ENCODE results near the gene RBM19.

Gene RBM19

GRCh38 chr12:113973109-113973904 is 7.2 kb upstream of the RBM19 start:
- DNase-seq, result no peak

GRCh38 chr12:113971392-113971791 is 5.3 kb upstream of the RBM19 start:
- Histone ChIP-seq H2AFZ (ENCODE audit: low read length) (no peak overlapping the region), H3K27ac (ENCODE audit: low read length) (no peak overlapping the region), H3K9me2 (replicated peaks; ENCODE audit: insufficient read depth, low read length) (no peaks in the 10 kb centered on the region), H3K4me1 (ENCODE audit: low read length) (no peaks in the 10 kb centered on the region), H3F3A (ENCODE audit: insufficient read depth, low read length) (no peaks in the 10 kb centered on the region), H3K9ac (ENCODE audit: low read length) (no peak overlapping the region), H3K27me3 (replicated peaks; ENCODE audit: insufficient read depth, low read length) (peaks cover 8% of the 10 kb centered on the region), H3K36me3 (replicated peaks; ENCODE audit: insufficient read depth, low read length) (no peaks in the 10 kb centered on the region), H3K4me3 (ENCODE audit: low read length) (no peak overlapping the region), H3K9me3 (replicated peaks; ENCODE audit: insufficient read depth, low read length) (no peaks in the 10 kb centered on the region), H3K4me2 (ENCODE audit: low read depth, low read length) (no peak overlapping the region), H3K79me2 (ENCODE audit: low read length) (no peaks in the 10 kb centered on the region), H4K20me1 (ENCODE audit: insufficient read depth, low read length) (no peaks in the 10 kb centered on the region)
- no peak for DNase-seq
- no peak for TF ChIP-seq EZH2phosphoT487 (IDR thresholded peaks at IDR 0.05; ENCODE audit: low read length)
- TF ChIP-seq CTCF (IDR thresholded peaks at IDR 0.05; ENCODE audit: low read length), result no peak
- TF ChIP-seq EZH2 (optimal IDR thresholded peaks at IDR 0.05; ENCODE audit: low read depth, low read length), result no peak

More at GRCh38 chr12:113973109-113973904, 7.2 kb upstream of the RBM19 start:
- Histone ChIP-seq H3K9me2 (replicated peaks; ENCODE audit: insufficient read depth, low read length) (no peaks in the 10 kb centered on the region), H3F3A (ENCODE audit: insufficient read depth, low read length) (no peaks in the 10 kb centered on the region), H2AFZ (ENCODE audit: low read length) (no peak overlapping the region), H3K79me2 (ENCODE audit: low read length) (no peaks in the 10 kb centered on the region), H3K9me3 (replicated peaks; ENCODE audit: insufficient read depth, low read length) (no peaks in the 10 kb centered on the region), H3K27me3 (replicated peaks; ENCODE audit: insufficient read depth, low read length) (peaks cover 8% of the 10 kb centered on the region), H3K27ac (ENCODE audit: low read length) (no peak overlapping the region), H3K9ac (ENCODE audit: low read length) (no peak overlapping the region), H3K4me3 (ENCODE audit: low read length) (no peak overlapping the region), H3K4me1 (ENCODE audit: low read length) (no peaks in the 10 kb centered on the region), H3K4me2 (ENCODE audit: low read depth, low read length) (no peak overlapping the region), H3K36me3 (replicated peaks; ENCODE audit: insufficient read depth, low read length) (no peaks in the 10 kb centered on the region), H4K20me1 (ENCODE audit: insufficient read depth, low read length) (no peaks in the 10 kb centered on the region)
- TF ChIP-seq EZH2phosphoT487 (IDR thresholded peaks at IDR 0.05; ENCODE audit: low read length) (no peak), EZH2 (optimal IDR thresholded peaks at IDR 0.05; ENCODE audit: low read depth, low read length) (no peak), CTCF (IDR thresholded peaks at IDR 0.05; ENCODE audit: low read length) (no peak)

- Histone ChIP-seq H3K27me3 (replicated peaks; ENCODE audit: insufficient read depth, low read length) (peaks cover 4% of the 10 kb centered on the region), H3K4me1 (ENCODE audit: low read length) (no peaks in the 10 kb centered on the region), H3K27ac (ENCODE audit: low read length) (no peak overlapping the region), H2AFZ (ENCODE audit: low read length) (no peak overlapping the region), H3F3A (ENCODE audit: insufficient read depth, low read length) (no peaks in the 10 kb centered on the region), H3K9me2 (replicated peaks; ENCODE audit: insufficient read depth, low read length) (no peaks in the 10 kb centered on the region), H3K36me3 (replicated peaks; ENCODE audit: insufficient read depth, low read length) (no peaks in the 10 kb centered on the region), H3K4me2 (ENCODE audit: low read depth, low read length) (no peak overlapping the region), H3K9ac (ENCODE audit: low read length) (no peak overlapping the region), H4K20me1 (ENCODE audit: insufficient read depth, low read length) (no peaks in the 10 kb centered on the region), H3K79me2 (ENCODE audit: low read length) (peaks cover 6% of the 10 kb centered on the region), H3K9me3 (replicated peaks; ENCODE audit: insufficient read depth, low read length) (no peaks in the 10 kb centered on the region), H3K4me3 (ENCODE audit: low read length) (no peak overlapping the region)
- no peak for TF ChIP-seq EZH2phosphoT487 (IDR thresholded peaks at IDR 0.05; ENCODE audit: low read length)
- TF ChIP-seq EZH2 (optimal IDR thresholded peaks at IDR 0.05; ENCODE audit: low read depth, low read length), result no peak
- no peak for TF ChIP-seq CTCF (IDR thresholded peaks at IDR 0.05; ENCODE audit: low read length)
- DNase-seq, result no peak
These were observed 4.1 kb upstream of the RBM19 start for GRCh38 chr12:113970211-113970610.
